GM19240 (cell line): ENCODE results near the gene NHSL2.
"Not testable (repeated sequence)": the region's sequence is repeated elsewhere in the genome, so short reads cannot be mapped to it uniquely, and the experiment has no call there.

Source experiments
- DNase-seq: peaks from one replicate; pipeline ENCODE4 v3.0.0; 2011; ENCODE audit warnings: low spot score; ENCODE audit not compliant: insufficient read length

Gene NHSL2

GRCh38 chrX:71922686-71923085 is 12.0 kb downstream of the NHSL2 start:
- no peak for DNase-seq

- no peak for DNase-seq
These were observed 12.9 kb downstream of the NHSL2 start for GRCh38 chrX:71923516-71923915.

DNA sequence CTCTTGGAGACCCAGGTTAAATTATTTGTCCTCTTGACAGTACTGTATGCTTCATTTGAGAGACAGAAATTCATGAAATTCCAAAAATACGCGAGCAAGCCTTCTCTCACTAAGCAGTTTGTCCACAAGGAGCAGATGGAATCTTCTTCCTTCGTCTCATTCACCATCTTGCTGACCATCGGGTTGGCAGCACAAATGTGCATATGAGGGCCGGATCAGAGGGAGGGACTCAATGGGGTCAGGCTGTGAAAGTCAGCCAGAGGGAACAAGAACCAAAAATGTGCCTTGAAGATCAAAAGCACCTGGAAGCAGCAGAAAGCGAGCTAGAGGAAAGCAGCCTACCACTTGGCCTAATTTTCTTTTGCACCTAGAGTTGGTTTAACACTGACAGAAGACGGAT is 16.4 kb downstream of the NHSL2 start:
- no peak for DNase-seq

DNA sequence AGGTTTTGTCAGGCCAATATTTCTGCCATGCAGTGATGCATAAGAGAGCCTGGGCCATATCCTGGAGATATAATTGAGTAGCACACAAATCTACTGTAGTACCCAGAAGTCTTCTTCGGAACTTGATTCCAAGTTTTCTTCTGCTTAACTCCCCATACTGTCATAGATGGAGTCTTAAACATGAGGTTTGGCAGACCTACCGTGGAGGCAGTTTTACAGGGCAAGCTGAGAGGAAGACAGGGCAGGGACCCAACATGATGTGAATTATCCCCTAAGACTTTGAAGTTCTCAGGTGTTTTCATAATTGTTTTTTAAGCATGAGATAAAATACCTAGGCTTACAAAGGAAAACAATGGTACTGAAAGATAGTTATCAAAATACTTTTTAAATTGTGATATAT is 18.2 kb downstream of the NHSL2 start:
- DNase-seq, result no peak

DNA sequence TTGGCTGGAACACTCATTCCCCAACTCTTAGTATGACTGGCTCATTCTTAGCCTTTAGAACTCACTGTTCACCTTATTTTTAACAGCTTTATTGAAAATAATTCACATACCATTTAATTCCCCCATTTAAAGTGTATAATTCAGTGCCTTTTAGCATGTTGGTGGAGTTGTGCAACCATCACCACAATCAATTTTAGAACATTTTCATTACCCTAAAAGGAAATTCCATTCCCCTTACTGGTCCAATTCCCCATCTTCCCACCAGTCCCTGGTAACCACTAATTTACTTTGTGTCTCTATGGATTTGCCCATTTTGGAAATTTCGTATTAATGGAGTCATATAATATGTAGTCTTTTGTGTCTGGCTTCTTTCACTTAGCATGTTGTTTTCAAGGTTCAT is 19.7 kb downstream of the NHSL2 start:
- DNase-seq, result no peak

DNA sequence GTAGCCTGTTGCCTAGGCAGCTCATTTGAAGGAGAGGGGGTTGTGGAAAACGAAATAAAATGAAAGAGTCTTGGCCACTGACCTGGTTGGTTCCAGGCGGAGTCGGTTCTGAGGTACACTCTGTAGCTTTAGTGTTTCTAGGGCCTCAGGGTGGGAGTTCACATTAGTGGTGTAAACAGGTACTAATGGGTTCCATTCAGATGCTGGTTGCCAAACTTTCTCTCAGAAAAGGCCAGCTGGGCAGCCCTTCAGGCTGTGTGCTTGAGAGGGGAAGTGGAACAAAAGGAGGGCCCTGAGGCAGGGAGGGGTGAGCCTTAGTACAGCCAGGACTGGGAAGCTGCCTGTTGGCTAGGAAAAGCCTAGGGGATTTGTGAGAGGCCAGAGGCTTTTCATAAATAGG is 24.8 kb downstream of the NHSL2 start:
- DNase-seq, result no peak

GRCh38 chrX:71936632-71937031 is 26.0 kb downstream of the NHSL2 start:
- no peak for DNase-seq

- no peak for DNase-seq
These were observed 27.7 kb downstream of the NHSL2 start for GRCh38 chrX:71938371-71938770.

GRCh38 chrX:71941145-71941544 is 30.5 kb downstream of the NHSL2 start:
- DNase-seq, result no peak

- no peak for DNase-seq
These were observed 31.1 kb downstream of the NHSL2 start for GRCh38 chrX:71941776-71942175.

DNA sequence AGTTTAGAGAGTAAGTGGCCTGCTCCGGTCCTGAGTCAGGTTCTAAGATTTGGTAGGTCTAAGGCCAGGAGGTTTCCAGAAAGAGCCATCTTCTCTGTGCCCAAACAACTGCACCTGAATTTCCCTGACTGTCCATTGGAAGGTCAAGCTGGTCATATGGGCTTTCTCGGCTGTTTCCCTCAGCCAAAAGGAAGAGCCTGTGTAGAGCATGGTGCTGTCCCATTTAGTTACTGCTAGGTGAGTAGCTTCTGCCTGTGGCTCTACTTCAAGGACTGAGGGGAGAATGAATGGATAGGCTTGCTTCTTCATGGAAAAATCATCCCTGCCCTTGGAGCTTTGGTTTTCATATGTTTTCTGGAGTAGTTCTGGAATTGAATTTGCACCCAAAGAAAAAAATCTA is 33.7 kb downstream of the NHSL2 start:
- no peak for DNase-seq

- no peak for DNase-seq
These were observed 34.7 kb downstream of the NHSL2 start for GRCh38 chrX:71945237-71945805.

DNA sequence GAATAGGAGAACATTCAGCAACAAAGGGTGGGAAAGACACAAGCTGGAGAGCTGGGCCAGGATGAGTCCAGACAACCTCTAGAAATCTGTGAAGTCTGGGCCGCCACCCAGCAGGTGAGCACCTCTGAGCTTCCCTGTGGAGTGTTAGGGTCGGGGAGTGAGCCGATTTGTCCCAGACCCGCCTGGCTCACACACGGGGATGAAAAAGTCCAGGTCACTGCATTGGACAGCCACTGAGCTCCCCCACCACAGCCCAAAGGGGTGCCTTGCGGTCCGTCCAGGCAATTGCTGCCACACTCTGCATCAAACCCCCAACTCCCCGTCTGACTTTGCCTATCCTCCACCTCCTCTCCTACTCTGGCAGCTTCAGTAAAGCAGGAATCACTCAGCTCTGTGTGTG is 38.7 kb downstream of the NHSL2 start:
- DNase-seq, result no peak

GRCh38 chrX:71949844-71950445 is 39.3 kb downstream of the NHSL2 start:
- DNase-seq, result no peak

GRCh38 chrX:71953391-71953790 is 42.7 kb downstream of the NHSL2 start:
- DNase-seq, result no peak

DNA sequence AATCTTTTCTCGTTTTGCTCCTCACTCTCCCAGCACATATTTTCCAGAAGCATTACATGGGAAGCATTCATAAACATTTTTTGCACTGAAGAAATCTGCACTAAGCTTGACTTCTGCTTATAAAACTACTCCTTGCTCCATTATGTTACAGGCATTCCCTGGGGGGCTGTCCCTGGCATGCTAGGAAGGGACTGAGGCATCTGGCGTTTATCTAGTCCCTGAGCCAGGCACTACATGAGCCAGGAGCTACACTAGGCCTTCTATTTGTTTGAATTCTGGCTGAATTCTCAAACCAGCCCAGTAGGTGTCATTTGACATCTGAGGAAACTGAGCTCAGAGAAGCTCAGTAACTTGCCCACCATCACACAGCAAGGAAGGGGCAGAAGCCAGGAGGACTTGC is 43.3 kb downstream of the NHSL2 start:
- DNase-seq, result no peak

GRCh38 chrX:71954458-71954857 is 43.8 kb downstream of the NHSL2 start:
- DNase-seq, result no peak

GRCh38 chrX:71955530-71956120 is 45.0 kb downstream of the NHSL2 start:
- no peak for DNase-seq

DNA sequence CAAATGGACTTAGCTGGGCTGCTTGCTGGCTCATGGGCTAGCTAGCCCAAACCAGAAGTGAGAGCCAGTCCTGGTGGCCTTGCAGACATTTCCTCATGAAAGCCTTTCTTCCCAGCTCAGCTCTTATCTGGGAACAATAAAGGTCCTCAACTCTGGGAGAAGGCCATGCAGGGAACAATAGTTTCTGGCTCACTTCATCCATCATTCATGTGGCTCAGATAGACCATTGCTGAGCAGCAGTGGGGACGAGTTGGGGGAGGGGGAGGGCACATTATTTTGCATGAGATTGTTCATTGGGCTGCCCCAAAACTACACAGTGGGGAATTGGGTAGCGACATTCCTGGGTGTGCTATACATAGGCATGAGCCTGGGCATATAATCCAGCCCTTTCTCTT is 47.6 kb downstream of the NHSL2 start:
- DNase-seq, result no peak

- not testable (repeated sequence) for DNase-seq
These were observed 53.5 kb downstream of the NHSL2 start for GRCh38 chrX:71964184-71964583.

DNA sequence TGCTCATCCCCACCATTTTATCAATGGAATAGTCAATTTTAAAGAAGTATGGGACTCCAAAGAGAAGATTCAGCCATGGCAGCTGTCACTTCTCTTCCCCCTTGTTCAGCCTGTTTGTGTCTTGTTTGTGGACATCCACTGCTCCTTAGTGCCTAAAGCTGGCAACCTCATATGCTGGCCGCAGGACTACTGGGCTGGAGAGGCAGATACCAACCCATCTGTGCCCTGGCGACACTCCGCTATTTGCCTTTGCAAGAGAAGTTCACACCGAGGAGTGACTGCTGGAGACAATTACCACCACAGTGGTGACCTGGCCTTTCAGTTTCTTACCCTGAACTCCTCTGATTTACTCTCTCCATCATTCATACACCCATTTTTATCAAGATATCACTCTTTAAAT is 64.3 kb downstream of the NHSL2 start:
- DNase-seq, result no peak

DNA sequence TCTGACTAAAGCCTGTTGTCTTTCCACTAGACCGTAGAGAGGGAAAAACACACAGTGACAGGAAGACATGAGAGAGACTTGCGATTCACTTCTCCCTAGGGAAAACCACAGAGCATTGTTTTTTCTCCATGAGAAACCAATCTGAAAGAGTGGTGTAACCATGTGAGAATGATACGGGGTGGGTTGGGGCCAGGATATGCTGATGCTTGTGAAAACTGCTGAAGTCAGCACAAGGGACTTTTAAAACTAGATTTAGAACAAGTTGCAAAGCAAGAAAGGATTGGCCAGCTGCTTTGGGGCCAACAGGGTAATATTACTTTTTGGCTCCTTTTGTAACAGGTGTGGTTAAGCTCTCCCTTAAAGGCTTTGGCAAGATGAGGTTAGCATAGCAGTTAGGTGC is 66.1 kb downstream of the NHSL2 start:
- DNase-seq, result no peak

DNA sequence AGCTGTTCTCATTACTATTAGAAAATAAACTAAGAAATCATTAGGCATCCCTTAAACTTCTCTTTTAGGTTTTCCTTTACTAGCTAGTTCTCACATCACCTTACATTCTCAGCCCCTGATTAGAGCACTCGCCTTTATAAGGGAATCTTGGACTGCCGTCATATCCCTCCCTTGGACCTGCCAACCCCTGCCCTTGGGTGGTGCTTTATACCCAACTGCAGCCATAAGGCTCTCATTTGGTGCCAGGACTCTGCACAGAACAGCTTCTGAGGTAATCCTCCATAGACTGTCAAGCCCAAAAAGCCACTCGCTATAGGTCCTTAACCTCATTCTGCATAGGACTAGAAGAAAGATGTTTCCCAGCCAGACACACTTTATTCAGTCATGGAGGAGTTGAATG is 67.5 kb downstream of the NHSL2 start:
- DNase-seq, result no peak
